NCI-H2171 (cell line): Measurements from ENCODE around the gene SH3RF1.

ENCODE experiments used
- DNase-seq: peaks from one replicate; lab custom pipeline; 2025; lab: John Stamatoyannopoulos, UW

The SH3RF1 gene

DNA sequence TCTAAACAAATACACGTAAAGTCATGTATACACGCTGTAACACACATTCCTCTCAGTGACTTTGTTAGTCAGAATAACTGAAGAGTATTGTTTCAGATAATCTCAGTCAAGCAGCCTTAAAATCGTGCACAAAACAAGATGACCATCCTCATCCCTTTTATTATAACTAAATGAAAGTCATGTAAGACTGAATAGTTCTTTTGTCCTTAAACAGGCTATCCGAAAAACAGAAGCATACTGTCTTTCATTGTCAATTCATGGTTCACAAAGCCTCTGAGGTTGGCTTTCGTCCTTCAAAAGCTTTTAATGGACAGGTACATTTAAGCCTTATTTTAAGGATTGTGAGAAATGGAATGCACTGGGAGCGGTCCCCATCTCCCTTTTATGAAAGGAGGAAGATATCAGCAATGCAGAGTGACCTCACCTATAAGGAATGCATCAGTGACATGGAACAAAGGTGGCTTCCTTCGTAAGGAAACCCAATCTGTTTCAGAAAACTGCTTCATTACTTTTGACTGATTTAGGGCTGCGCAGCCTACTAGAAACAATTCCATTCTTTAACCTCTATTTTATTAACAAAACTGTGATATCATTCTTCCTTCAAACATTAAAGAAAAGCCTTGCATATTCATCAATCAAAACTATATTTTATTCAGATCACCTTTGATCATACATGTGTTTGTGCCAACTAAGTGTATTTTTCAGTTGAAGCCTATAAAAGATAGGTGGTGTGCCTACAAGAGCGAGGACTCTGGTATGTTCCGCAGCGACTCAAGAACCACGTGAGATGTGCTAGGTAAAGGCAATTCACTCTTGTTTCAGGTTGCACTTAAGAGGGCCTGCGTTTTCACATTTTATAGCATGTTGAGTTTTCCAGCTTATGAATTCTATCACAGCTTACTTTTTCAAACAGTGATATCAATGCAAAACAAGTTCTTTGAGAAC, 19.2 kb downstream of the SH3RF1 start:
- DNase-seq: no peak

DNA sequence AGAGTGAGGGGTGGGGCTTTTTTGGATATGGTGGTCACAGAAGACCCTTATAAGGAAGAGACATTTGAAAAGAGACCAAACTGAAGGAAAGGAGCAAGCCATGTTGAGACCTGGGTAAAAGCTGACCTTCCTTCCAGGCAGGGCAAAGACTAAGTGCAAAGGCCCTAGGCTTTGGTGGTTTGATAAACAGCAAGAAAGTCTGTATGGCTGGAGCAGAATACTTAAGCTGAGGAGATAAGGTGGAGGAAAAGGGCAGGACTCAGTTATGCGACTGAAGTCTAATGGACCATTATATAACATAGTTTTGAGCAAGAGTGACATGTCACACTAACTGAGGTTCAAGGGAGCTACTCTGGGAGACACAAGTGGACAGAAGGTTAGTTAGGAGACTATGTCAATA, 20.0 kb downstream of the SH3RF1 start:
- no peak for DNase-seq

DNA sequence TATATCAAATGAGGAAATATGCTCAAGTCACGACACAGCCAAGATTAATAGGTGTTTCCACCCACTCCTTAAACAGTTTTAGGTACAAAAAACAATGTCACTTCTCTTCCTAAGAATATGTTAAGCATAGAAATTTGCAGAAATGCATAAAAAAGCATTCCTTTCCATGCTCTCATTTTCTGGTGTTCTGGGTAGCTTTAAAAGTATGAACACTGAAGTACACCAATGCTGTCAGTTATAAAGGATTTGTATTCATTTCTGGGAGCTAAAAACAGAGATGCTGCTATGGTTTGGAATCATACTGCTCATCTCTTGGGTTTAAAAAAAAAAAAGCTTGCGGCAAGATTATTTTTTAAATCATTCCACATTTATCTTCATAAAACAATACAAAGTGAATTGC, 20.8 kb downstream of the SH3RF1 start:
- no peak for DNase-seq

DNA sequence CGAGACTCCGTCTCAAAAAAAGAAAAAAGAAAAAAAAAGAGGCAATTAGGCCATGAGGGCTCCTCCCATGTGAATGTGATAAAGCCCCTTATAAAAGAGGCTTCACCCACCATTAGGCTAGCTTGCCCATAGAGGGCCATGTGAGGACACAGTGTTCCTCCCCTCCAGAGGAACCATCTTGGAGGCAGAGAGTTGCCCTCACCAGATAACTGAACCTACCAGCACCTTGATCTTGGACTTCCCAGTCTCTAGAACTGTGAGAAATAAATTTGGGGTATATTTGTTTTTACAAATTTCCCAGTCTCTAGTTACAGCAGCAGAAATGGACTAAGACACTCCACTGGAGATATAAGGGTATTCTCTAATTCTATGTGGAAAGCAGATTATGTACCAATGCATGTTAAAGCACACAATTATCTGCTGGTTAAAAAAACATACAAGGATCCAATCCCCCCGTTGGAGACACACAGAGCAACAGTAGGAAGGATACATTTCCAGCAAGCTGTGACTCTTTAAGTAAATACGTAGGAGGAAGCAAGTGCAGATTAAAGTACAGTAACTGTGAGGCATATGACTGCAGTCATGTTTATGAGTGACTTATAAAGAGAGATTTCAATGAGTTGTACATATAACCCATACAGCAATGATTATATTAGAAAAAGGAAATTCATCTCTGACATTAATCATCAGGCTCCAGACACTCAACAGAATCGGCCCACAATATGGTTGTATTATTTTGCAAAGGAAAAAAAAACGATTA, 21.4 kb downstream of the SH3RF1 start:
- DNase-seq: no peak

DNA sequence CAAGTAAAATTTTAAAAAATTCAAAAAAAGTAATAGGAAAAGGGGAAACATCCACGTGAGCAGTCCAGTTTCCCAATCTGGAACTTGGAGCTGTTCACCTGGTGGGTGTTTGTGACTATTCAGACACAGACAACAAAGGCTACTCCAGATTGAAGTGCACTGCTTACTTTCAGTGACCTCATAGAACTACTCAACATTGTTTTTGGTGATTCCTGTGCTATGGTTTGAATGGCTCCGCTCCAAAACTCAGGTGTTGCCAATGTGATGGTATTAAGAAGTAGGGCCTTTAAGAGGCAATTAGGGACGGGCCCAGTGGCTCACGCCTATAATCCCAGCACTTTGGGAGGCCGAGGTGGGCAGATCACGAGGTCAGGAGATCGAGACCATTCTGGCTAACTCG, 22.1 kb downstream of the SH3RF1 start:
- DNase-seq: no peak

DNA sequence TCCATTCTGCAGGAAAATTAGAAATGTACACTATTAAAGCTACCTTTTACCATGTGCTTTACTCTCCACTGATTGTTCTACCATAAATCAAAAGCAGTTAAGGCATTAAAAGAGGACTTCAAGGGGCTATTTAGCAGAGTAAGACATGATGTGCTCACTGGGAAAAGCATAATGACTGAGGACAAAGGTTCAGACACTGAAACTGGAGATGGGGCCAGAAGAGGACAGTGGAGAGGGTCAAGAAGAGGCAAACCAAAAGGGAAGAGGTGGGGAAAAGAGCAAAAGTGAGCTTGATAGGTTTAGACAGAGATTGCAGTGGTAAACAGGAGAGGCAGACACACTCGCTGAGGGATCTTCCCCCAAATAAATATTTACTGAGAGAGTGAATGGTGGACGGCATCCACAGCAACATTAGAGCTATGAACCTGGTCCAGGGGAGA, 23.8 kb downstream of the SH3RF1 start:
- DNase-seq: no peak

DNA sequence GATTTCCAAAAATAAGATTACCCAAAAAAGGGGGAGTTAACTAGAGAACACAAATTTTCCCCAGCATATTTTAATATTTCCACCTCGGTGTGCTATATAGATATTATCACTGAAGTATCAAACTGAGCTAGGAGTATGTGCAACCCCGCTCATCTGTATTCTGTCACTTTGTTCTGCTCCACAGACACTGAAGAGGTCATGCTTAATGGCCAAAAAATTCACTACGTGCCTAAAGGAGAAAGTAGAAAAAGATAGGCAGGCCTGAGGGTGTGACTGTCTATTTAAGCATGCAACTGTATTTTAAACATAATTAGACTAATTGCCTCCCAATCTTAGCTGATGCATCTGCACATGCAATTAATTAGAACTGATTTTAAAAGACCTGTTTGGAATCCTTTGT, 24.5 kb downstream of the SH3RF1 start:
- DNase-seq: no peak

DNA sequence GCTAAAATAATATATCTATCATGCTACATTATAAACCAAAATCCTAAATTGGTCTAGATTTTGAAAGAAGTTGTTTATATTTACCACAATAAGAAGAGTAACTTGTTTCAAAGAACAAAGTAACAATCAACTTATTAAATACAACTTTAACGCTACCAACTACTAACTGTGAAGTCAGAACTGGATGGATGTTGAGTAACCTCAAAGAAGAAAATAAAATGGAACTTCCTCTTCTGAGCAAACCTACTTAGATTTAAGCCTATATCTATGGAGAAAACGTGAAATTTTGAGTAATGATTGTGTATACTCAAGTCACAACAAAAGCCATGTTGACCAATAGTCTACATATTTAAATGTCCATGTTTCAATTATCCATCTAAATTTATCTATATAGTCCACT, 25.7 kb downstream of the SH3RF1 start:
- DNase-seq: no peak

DNA sequence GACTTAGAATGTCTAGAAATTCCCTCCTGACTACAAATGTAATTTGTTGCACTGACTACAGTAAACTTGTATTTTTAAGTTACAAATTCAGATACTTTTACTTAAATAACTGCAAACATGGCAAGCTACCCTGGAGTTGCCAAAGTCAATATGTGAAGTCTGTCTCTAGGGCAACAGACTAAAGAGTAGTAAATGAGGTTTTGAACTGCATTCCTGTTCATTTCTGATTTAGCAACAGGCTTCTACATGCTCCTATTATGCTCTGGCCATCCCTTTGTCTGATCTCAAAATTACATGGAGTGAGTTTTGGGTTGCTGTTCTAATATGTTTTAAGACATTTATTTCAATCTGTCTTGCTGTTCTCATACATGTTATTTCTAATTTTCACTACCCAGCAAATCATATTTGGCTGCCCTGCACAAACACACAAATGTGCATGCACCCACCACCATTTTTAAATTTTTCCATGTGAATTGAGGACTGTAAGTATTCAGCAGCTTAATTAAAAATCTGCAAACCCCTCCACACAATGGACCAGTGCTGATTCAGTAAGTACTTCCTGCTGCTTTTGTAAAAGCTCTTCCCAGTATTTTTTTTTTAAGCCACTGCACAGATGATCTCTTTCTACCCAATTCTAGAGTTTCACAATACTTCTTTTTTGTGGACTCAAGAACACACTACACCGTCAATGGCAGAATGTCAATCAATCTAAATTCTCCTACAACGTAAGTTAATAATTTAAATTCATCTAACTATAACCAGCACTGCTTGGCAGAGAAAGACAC, 26.7 kb downstream of the SH3RF1 start:
- DNase-seq: no peak

DNA sequence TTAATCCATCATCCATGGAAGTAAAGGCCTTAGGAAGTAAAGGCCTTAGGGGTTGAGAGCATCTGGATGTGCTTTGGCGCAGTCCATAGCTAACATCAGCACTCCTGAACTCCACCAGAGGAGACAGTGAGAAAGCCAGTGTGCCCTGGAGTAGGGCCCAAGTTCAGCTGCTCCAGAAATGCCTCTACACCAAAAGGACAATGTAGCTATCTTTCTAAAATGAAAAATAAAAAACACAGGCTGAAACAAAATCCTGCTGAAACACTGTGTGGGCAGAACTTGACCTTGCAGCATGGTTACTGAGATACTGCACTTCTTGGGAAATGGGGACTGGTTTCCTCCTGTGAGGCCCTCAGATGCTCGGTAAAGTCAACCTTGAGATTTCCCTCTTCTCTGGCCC, 29.3 kb downstream of the SH3RF1 start:
- no peak for DNase-seq

DNA sequence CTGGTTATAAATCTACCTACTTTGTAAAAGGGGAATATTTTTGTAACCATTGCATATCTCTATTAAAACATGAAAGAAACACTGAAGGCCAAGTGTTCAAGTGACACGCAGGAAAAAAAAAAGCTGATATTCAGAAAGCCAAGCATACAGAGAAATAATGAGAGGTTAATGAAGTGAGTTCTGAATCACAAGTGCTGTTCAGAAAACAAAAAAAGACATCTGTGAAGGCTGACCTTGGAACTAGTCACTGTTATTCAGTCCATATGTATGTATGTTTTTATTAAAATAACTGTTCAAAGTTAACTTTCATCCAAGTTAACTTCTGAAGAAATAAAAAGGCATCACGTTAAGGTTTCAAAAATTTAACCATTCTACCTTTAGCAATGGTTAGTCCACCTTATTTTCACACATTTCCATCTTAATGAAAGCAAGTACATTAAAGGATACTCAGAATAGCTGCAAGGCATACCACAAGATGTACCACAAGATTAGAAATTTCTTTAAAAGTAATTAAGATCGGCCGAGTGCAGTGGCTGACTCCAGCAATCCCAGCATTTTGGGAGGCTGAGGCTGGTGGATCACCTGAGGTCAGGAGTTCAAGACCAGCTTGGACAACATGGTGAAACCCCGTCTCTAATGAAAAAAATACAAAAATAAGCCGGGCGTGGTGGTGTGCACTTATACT, 31.4 kb downstream of the SH3RF1 start:
- DNase-seq: no peak

DNA sequence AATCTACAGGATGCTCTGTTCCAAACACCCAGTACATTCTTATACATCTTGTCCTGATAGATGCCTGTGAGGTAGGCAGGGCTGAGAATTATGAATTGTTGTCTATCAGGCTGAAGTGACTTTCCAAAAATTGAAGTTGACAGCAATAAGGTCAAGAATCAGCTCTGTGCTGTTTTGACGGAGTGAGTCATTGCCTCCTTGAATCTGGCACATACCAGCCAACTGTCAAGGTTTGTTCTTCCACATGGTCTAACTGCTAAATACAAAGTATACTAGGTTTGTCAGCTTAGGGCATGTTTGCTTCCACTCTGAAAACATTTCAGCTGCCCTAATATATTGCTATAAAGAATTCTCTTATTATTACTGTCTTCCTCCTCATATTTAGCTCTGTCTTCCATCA, 32.3 kb downstream of the SH3RF1 start:
- no peak for DNase-seq

DNA sequence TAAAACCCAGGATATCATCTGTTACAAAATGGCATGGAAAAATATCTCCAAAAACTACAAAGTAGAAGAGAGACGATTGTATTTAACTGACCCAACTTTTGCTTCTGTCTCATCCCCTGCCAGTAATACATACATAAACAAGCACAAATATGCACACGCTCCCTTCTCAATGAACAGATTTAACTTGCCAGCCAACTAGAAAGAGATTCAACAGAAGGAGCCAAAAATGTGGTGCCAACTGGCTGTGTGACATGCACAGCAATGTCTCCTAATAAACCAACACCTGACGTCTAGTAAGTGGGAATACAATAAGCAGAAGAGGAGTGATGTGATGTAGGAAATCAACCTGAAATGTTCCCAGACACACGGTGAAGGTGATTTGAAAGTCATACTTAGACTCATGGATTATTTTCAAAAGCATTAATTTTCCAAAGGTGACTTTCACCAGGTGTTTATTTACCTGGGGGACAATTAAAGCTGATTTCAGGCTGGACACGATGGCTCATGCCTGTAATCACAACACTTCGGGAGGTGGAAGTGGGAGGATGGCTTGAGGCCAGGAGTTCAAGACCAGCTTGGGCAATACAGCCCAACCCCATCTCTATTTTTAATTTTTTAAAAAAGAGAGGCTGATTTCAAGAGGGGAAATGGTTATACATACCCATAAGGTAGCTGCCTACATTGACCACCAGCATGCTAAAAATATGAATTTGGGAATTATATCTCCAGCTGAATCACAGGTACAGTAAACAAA, 33.7 kb downstream of the SH3RF1 start:
- DNase-seq: no peak

DNA sequence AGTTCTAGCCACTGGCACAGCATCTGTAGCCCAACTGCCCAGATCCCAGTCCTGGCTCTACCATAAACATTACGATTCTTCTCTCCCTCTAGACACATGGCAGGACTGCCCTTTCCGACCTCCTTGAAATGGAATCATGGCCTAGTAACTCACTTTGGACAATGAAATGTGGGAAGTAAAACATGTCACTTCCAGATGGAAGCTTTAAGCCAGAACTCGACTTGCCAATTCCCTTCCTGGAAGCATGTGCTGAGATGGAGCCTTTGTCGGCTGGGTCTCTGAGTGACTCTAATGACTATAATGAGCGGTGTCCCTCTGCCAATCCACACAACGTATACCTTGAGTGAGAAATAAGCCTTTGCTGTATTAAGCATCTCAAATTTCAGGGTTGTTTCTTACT, 34.7 kb downstream of the SH3RF1 start:
- DNase-seq: no peak

DNA sequence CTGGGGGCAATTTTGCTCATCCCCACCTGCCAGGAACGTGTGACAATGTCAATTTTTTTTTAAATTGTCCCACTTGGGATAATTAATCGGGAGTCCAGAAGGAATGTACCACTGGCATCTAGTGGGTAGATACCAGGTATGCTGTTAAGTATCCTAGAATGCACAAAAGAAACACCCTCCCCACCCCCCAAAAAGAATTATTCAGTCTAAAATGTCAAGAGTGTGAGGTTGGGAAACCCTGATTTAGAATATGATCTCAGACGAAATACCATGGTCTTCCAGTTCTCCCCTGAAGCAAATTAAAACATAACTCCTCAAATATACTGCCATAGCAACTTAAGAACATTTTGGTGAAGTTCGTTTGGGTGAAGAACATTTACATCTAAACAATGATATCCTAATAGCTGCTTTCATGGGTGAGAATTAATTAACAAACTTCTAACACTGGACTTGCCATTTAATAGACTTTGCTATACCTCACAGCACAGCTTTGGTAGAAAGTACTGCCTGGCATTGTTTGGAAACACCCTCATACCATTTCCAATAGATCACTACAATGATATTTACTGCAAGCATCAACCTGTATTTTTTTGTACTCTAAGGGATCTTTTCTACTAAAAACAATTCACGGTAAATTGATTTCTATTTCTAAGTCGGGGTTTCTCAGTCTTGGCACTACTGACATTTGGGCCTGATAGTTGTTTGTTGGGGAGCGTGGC, 36.5 kb downstream of the SH3RF1 start:
- no peak for DNase-seq

DNA sequence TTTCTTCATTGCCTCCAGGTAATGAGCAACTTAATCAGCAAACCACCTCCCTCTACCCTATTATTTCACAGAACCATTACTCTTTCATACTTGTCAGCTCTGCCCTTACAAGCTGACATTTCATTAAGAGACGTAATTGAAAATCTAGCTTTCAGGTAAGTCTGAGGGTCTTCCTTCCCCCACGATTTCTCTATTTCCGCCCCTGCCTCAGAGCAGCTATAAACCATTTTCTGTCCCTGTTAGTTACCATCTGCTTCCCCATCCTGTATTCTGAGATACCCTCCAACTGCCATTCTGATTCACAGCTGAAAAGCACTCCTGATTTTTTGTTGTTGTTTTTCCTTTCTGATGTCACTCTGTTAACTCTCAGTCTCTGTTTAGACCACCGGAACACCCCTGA, 37.1 kb downstream of the SH3RF1 start:
- no peak for DNase-seq

DNA sequence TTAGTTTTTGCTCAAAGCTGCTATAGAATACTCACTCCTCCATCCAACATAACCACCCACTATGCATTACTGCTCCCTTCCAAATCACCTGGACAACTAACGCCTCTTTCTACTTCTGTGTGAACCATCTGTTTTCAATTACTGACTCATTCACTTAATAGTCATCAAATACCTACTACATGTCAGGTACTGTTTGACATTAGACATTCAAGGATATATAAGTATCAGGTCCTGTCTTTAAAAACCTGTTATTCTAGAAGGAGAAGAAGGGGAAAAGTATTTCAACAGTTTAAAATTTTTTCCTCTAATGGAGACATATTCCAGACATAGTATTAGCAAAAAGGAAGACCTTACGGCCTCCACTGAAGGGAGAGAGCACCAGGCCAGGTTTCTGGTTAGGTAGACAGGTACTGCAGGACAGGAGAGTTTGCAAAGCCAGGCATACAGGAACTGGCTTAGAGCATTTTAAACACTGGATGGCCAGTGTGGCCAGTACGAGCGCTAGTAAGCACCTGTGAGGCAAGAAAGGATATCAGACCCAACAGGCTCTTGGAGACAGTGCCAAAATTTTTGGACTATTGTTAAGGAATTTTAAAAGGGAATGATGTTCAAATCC, 39.0 kb downstream of the SH3RF1 start:
- DNase-seq: no peak

DNA sequence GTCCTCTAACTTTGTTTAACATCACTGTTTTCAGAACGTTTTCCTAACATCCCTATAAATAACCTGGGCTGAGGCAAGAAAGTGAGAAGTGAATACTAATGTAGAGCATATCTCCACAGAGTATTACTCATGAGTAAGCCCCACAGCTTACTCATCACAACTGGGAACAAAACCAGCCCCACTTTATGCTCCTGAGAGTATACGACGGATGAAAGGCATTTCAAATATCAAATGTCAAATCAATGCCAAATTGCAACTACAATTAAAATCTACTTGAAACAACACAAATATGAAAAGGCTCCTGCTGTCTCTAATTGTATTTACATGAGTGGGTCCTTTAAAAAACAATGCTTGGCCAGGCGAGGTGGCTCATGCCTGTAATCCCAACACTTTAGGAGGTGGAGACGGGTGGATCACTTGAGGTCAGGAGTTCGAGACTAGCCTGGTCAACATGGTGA, 41.2 kb downstream of the SH3RF1 start:
- DNase-seq: no peak

DNA sequence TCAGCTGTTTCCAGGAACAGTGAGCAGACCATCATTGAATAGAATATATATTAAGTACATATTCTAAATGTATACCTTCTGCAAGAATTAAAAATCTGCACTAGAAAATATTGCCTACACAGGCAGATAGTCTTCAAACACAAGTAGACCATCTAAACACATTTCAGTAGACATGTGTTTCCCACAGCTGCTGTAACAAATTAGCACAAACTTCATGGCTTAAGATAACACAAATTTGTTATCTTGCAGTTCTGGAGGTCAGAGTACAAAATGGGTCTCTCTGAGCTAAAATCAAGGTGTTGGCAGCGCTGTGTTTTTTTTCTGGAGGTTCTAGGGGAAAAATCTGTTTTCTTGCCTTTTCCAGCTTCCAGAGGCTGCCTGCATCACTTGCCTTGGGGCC, 42.7 kb downstream of the SH3RF1 start:
- DNase-seq: no peak

DNA sequence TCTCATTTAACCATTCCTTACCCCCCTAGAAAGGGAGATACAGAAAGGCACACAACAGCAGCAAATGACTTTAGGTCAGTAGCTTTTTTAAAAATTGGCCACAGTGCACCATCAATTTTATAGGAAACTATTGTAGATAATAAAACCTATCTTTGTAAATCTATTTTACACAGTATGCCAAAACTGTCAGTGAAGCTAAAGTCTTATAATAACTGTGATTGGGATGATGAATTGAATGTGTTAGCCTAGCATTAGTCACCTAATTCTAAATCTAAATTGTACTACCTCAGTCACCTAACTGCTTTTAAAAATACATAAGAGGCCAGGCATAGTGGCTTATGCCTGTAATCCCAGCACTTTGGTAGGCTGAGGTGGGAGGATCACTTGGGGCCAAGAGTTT, 44.2 kb downstream of the SH3RF1 start:
- DNase-seq: no peak
